Spinal cord (tissue), 10 donors: ENCODE data around the gene PLEKHA4. TPM values are rescaled to one million over a fixed set of nuclear protein-coding genes. Genes with fewer than 3 reads are reported as not detected.

Experiments used
- DNase-seq, 6 donors: peaks; one replicate each; pipeline versions ENCODE4 v3.0.0 to v3.0.0-alpha.2; 2013 to 2015; ENCODE audit warnings: low spot score in 6 of 6, low read depth in 4 of 6
- H3K27ac ChIP-seq: one replicate; pipeline ENCODE4 v1.5.1; 2013; ENCODE audit warnings: low read depth, low read length, control low read depth
- H3K27me3 ChIP-seq: one replicate; pipeline ENCODE4 v1.6.1; 2013; ENCODE audit warnings: low read length; ENCODE audit not compliant: control insufficient read depth, insufficient read depth
- H3K36me3 ChIP-seq: one replicate; pipeline ENCODE4 v1.6.1; 2013; ENCODE audit warnings: low read length; ENCODE audit not compliant: control insufficient read depth, insufficient read depth
- H3K4me1 ChIP-seq: one replicate; pipeline ENCODE4 v1.6.1; 2013; ENCODE audit warnings: low read length; ENCODE audit not compliant: control insufficient read depth, insufficient read depth
- H3K4me3 ChIP-seq: one replicate; pipeline ENCODE4 v1.5.1; 2013; ENCODE audit warnings: low read depth, low read length, control low read depth
- H3K9me3 ChIP-seq: one replicate; pipeline ENCODE4 v1.6.1; 2013; ENCODE audit warnings: low read length; ENCODE audit not compliant: control insufficient read depth, insufficient read depth
- WGBS: methylation state at CpG from one replicate; pipeline ENCODE4 v1.1.5; 2013; ENCODE audit warnings: missing lambda C conversion rate; ENCODE audit not compliant: insufficient coverage; 5-methylcytosine and 5-hydroxymethylcytosine counted together
- polyA plus RNA-seq, 2 donors: library from polyadenylated mRNA; unstranded; fragments of 120-200 nt; gene quantifications; one replicate each; pipeline ENCODE4 v1.2.1, GENCODE V29; 2013; ENCODE audit not compliant: insufficient read length in 2 of 2
- total RNA-seq, 2 donors: library from RNA; depleted of rRNA in 1 of 2; stranded (reverse); fragments of 120-200 nt in 1 of 2; fragments of >200 nt in 1 of 2; gene quantifications; one replicate each; pipeline versions ENCODE4 v1.2.3 to v1.2.4, GENCODE V29; 2013 to 2014
- donor health status: healthy.

Gene PLEKHA4
- total and polyA plus RNA-seq, 4 donors, result 11.6 to 43.0 (median 24.8) TPM

DNA sequence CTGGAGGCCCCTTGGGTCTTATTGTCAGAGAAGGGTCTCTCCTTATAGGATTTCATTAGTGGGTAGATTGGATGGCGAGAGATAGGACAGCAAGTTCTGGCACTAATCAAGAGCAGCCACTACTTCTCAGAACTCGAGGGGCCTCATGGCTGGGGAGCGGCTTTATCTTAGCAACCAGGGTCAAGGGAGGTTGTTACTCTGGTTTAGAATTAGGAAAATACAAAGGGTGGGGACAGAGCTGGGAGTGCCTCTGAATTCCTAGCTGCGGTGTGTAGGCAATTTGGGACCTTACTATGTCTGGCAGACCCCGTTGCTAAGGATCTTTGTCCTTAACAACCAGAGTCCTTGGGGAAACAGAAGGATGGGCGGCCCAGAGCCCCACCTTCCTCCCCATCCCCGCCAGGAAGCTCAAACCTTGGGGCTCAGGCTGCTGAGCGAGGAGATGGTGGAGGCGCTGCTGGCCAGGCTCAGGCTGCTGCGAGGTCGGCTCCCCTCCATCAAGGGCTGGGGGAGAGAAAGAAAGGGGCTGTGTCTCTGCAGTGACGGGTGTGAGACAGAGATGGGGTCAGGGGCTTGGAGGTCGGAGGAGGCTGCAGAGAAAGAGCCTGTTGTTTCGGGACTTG is 1.2 kb downstream of the PLEKHA4 start:
- peak in 1 of 6 donors; percentile 58 for DNase-seq
- peak overlapping the region; percentile 54 for H3K4me3 ChIP-seq

DNA sequence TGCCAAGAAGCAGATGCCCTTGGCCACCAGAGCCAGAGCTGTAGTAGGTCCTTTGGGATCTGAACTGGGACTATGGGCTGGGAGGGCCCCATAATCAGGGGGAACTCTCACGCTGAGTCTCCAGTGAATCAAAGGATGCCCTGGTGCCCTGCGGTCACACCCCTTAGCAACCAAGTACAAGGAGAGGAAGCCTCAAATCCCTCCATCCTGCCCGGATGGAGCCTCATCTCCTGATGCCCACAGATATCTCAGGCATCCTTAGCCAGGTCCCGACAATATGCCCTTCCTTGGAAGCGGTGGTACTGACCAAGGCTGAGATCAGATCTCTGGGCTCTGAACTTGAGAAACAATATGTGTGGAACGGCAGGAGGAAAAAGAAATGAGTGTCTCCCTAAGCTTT is 1.7 kb downstream of the PLEKHA4 start:
- no peaks in the 10 kb centered on the region for H3K27me3 ChIP-seq
- WGBS, result 61% methylated on average over 3 of the region's 6 CpGs
- DNase-seq, result no peak
- peak overlapping the region; percentile 91 for H3K27ac ChIP-seq
- H3K9me3 ChIP-seq, result no peaks in the 10 kb centered on the region
- H3K36me3 ChIP-seq, result no peaks in the 10 kb centered on the region
- H3K4me1 ChIP-seq, result peaks cover 31% of the 10 kb centered on the region
- peak overlapping the region; percentile 54 for H3K4me3 ChIP-seq

More for the DNA sequence above, 1.2 kb downstream of the PLEKHA4 start:
- Histone ChIP-seq H3K9me3 (no peaks in the 10 kb centered on the region), H3K27me3 (no peaks in the 10 kb centered on the region), H3K36me3 (no peaks in the 10 kb centered on the region), H3K4me1 (peaks cover 32% of the 10 kb centered on the region), H3K27ac (peak overlapping the region; percentile 91)
- 39% methylated on average over 10 of the region's 14 CpGs for WGBS

DNA sequence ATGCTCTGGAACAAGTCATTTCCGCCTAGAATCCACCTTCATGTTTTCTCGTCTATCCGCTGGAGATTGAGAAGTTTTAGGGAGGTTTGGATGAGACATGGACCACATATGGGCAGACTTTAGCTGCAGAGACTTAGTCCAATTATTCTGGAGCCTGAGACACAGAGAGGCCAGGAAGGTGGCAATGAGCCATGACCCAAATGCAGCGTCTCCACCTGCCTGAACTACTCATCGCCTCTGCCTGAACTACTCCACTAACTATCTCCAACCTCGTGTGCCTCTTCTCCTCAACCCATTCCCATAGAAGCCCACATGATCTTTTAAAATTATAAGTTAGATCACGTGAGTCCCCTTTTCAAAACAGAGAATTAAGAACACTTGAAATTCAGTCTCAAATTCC is 5.6 kb downstream of the PLEKHA4 start:
- 85% methylated on average over 6 of the region's 7 CpGs for WGBS
- Histone ChIP-seq H3K9me3 (no peaks in the 10 kb centered on the region), H3K36me3 (peaks cover 2% of the 10 kb centered on the region), H3K27ac (no peak overlapping the region), H3K4me1 (peaks cover 25% of the 10 kb centered on the region), H3K4me3 (no peak overlapping the region), H3K27me3 (no peaks in the 10 kb centered on the region)
- no peak for DNase-seq

DNA sequence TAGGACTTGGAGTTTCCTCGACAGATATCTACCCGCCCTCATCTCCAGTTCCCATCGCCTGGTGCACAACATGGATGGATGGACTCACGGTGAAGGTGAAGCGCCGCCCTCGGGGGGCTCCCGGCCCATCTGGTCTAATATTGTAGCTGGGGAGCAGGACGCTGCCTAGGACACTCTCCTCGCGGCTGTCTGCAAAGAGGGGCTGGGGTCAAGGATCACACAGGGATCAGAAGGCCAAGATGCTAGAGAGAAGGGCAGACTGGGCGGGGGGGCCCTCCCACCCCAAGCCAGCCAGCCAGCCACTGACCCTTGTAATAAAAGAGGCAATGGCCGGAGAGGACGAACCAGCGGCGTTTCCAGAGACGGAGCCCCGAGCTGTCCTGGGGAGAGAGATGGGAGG is 7.1 kb downstream of the PLEKHA4 start:
- WGBS, result 46% methylated on average over 9 of the region's 18 CpGs
- Histone ChIP-seq H3K27me3 (no peaks in the 10 kb centered on the region), H3K9me3 (no peaks in the 10 kb centered on the region), H3K4me3 (no peak overlapping the region), H3K27ac (no peak overlapping the region), H3K4me1 (peaks cover 15% of the 10 kb centered on the region), H3K36me3 (peaks cover 2% of the 10 kb centered on the region)
- no peak for DNase-seq

DNA sequence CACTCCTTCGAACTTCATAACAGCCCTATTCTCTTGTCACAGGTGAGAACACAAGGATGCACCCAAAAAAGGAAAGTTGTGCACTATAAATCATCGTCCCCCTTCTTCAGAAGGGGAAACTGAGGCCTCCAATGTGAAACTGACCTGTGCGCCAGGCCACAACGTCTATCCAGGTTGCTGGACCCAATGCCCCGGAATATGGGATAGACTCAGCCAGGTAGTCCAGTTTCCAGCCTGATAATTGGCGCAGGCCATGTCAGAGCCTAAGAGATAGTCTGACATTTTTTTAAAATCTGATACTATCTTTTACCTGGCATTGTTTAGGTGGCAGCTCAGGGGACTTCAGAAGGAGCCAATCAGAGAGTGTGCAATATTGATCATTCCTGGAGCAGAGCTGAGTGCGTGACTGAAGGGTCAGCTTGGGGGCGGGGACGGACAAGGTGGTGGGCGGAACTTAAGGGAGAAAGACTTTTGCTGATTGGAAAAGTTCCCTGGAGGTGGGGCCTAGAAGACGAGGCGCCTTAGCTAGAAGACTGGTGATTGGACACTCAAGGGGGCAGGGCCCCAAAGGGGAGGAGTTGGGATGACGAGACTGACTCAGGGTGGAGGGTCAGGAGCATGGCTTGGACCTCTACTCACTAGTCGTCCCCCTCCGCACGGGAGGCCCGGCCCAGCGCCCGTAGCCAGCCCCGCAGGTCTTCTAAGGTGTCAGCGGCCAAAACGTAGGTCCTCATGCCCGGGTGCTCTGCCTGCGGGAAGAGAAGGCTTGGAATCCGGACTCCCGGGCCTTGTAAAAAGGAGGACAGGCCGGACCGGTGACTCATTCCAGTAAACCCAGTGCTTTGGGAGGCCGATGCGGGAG is 8.5 kb downstream of the PLEKHA4 start:
- peak in 1 of 6 donors; percentile 57 for DNase-seq
- Histone ChIP-seq H3K4me3 (no peak overlapping the region), H3K4me1 (peaks cover 11% of the 10 kb centered on the region), H3K27ac (no peak overlapping the region), H3K36me3 (peaks cover 2% of the 10 kb centered on the region), H3K27me3 (no peaks in the 10 kb centered on the region), H3K9me3 (no peaks in the 10 kb centered on the region)
- 64% methylated on average over 24 of the region's 30 CpGs for WGBS

DNA sequence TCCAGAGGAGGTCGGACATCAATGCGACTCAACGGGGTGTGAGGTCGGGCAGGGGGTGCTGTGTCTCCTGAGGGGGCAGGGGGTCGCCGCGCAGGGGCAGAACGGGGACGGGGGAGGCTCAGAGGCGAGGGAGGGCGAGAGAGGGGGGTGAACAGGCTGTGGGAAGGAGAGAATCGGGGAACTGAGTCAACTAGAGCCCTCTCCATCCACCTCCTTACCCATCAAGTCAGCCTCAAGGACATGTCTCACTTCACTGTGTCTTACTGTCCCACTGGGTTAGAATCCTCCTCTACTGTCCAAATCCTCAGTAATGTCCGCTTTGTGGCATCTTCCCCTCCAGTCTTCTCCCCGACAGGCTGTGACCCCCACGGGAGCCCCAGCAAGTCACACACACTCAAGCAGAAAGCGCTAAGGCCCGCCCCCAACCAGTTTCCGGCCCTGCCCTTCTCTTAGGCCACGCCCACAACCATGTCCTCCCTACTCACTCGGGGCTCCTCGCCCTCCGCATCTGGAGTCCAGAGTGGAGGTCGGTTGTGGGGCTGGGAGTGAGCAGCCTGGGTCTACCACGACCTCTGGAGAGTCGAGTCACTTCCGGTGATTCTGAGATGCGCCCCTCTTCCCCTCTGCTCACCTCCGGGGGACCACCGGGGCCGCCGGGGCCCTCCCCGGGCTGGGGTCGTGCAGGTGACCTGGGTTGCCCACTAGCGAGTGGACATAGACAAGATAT is 9.3 kb downstream of the PLEKHA4 start:
- 45% methylated on average over 17 of the region's 34 CpGs for WGBS
- H3K4me3 ChIP-seq, result no peak overlapping the region
- H3K9me3 ChIP-seq, result no peaks in the 10 kb centered on the region
- no peak overlapping the region for H3K27ac ChIP-seq
- H3K27me3 ChIP-seq, result no peaks in the 10 kb centered on the region
- peaks cover 11% of the 10 kb centered on the region for H3K4me1 ChIP-seq
- peaks cover 2% of the 10 kb centered on the region for H3K36me3 ChIP-seq
- peak in 1 of 6 donors; percentile 67 for DNase-seq

DNA sequence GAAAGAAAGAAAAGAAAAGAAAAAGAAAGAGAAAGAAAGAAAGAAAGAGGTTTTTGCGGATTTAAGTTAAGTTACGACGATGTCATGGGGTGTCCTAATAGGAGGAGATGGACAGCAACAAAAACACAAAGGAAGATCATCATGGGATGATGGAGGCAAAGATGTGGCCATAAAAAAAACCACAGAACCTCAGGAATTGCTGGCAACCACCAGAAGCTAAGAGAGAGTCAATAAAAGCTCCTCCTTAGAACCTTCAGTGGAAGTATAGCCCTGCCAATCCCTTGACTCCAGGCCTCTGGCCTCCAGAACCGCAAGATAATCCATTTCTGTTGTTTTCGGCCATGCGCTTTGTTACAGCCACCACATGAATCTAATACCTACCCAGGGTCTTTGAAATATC is 11.5 kb downstream of the PLEKHA4 start:
- Histone ChIP-seq H3K27ac (no peak overlapping the region), H3K27me3 (no peaks in the 10 kb centered on the region), H3K4me1 (peaks cover 10% of the 10 kb centered on the region), H3K4me3 (no peak overlapping the region), H3K9me3 (no peaks in the 10 kb centered on the region), H3K36me3 (peaks cover 2% of the 10 kb centered on the region)
- 97% methylated on average over 6 of the region's 6 CpGs for WGBS
- DNase-seq, result no peak

DNA sequence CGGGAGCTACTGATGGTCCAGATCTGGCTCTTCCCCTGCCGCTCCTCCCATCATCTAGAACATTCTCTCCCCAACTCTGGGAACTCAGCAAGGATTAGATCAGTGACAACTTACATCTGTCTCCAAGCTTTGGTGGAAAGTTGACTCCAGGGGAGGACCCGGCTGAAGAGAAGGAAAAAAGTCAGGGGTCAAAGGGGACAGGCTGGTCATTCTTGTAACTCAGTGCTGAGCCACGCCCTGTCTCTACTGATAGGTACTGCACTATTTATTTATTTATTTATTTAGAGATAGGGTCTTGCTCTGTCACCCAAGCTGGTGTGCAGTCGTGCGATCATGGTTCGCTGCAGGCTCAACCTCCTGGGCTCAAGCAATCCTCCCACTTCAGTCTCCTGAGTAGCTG is 14.3 kb downstream of the PLEKHA4 start:
- no peak overlapping the region for H3K27ac ChIP-seq
- no peaks in the 10 kb centered on the region for H3K27me3 ChIP-seq
- peaks cover 3% of the 10 kb centered on the region for H3K4me1 ChIP-seq
- no peaks in the 10 kb centered on the region for H3K9me3 ChIP-seq
- no peak for DNase-seq
- no peaks in the 10 kb centered on the region for H3K36me3 ChIP-seq
- H3K4me3 ChIP-seq, result no peak overlapping the region
- no CpG with 5 or more reads among the region's 7 CpGs for WGBS

DNA sequence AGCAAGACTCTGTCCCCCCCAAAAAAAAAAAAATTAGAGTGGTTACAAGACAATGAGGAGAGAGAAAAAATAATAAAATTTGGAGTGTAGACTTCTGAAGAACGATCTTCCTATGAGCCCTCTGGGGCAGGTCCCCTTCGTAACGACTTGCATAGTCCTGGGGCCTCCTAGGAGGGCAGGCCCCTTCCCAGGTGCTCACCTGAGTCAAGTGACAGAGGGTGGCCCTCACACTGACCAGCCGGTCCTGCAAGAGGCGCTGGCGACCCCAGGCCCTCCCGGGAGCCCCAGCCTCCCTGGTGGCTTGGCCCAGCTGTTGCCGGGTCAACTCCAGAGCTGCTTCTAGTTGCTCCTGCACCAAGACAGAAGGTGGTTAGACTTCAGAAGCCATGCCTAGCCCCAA is 14.9 kb downstream of the PLEKHA4 start:
- Histone ChIP-seq H3K4me3 (no peak overlapping the region), H3K4me1 (no peaks in the 10 kb centered on the region), H3K9me3 (no peaks in the 10 kb centered on the region), H3K27me3 (no peaks in the 10 kb centered on the region), H3K36me3 (no peaks in the 10 kb centered on the region), H3K27ac (no peak overlapping the region)
- no peak for DNase-seq
- WGBS, result 95% methylated on average over 8 of the region's 8 CpGs
